ENCODE results near the gene EPM2AIP1. TPM values are rescaled to one million over a fixed set of nuclear protein-coding genes. Genes with fewer than 3 reads are reported as not detected.

The EPM2AIP1 gene
- total and polyA plus RNA-seq, 2 donors = 11.3 to 22.6 TPM

DNA sequence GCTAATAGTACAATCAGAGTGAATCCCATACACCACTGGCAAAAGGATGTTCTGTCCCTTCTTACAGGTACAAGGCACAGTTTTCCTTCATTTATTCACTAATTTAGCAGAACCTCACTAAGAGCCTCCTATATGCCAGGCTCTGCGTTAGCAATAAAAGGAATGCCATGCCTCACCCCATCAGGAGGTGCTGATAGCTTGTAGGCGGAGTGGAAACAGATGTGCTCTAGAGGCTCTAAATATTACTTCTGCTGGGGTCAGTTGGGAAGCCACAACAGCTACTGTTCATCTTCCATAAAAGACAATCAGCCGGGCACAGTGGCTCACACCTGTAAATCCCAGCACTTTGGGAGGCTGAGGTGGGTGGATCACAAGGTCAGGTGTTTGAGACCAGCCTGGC lies 24.8 kb upstream of the EPM2AIP1 start:
- Histone ChIP-seq H3K4me3 (ENCODE audit: low read length in 2 of 2) (no peak overlapping the region), H3K36me3 (ENCODE audit: control insufficient read depth in 2 of 2, insufficient read depth in 2 of 2, low read length in 1 of 2) (peaks cover 70 to 82% of the 10 kb centered on the region in 2 donors), H3K9me3 (ENCODE audit: control insufficient read depth in 2 of 2, insufficient read depth in 1 of 2, low read length in 1 of 2) (no peaks in the 10 kb centered on the region), H3K27ac (ENCODE audit: low read depth in 1 of 2, low read length in 1 of 2) (no peak overlapping the region), H3K4me1 (ENCODE audit: control insufficient read depth in 2 of 2, insufficient read depth in 2 of 2, low read length in 2 of 2) (no peaks in the 10 kb centered on the region), H3K27me3 (ENCODE audit: control insufficient read depth in 2 of 2, insufficient read depth in 1 of 2, low read length in 1 of 2) (no peaks in the 10 kb centered on the region)
- 100% methylated on average over 3 of the region's 3 CpGs for WGBS
- no peak for DNase-seq (ENCODE audit: low read depth in 6 of 9, low spot score in 9 of 9)

DNA sequence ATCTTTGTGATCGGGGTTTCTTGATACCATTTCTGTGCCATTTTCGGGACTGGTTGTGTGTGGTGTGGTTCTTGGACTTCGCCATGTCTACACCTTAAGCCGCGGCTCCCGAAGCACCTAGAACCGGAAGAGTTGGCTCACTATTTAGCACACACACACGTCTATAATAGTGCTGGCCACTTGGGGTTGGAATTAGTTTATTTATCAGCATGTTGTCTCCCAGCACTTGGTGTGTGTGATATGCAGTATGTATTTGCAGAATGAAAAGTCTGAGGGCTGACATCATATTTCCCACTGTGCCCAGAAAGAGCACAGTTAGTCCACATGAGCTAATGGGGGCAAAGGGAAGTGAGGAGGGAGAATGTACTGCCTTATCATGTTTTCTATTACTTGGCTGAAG lies 24.0 kb upstream of the EPM2AIP1 start:
- 99% methylated on average over 8 of the region's 8 CpGs for WGBS

DNA sequence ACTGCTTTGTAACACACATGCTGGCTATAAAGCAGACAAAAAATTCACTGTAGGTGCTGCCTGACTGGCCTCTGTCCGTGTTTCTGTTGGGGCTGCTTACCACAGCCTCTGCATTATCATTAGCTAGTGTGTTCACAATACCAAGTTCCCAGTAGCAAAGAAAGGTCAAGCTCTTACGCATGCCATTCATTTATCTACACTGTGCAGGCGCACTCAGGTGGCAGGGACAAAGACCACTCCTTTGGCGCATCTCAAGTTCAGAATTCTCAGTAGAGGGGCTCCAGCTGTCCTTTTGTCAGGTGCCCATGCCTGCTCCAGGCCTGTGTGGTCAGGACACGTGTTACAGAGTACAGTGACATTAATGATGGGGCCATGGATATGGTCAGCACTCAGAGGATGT lies 22.7 kb upstream of the EPM2AIP1 start:
- H3K4me3 ChIP-seq (ENCODE audit: low read length in 2 of 2) = no peak overlapping the region
- 98% methylated on average over 5 of the region's 5 CpGs for WGBS
- H3K4me1 ChIP-seq (ENCODE audit: control insufficient read depth in 2 of 2, insufficient read depth in 2 of 2, low read length in 2 of 2) = no peaks in the 10 kb centered on the region
- no peaks in the 10 kb centered on the region for H3K9me3 ChIP-seq (ENCODE audit: control insufficient read depth in 2 of 2, insufficient read depth in 1 of 2, low read length in 1 of 2)
- no peak for DNase-seq (ENCODE audit: low read depth in 6 of 9, low spot score in 9 of 9)
- no peaks in the 10 kb centered on the region for H3K27me3 ChIP-seq (ENCODE audit: control insufficient read depth in 2 of 2, insufficient read depth in 1 of 2, low read length in 1 of 2)
- H3K36me3 ChIP-seq (ENCODE audit: control insufficient read depth in 2 of 2, insufficient read depth in 2 of 2, low read length in 1 of 2) = peaks cover 52 to 78% of the 10 kb centered on the region in 2 donors
- H3K27ac ChIP-seq (ENCODE audit: low read depth in 1 of 2, low read length in 1 of 2) = no peak overlapping the region

More for the DNA sequence above, 24.0 kb upstream of the EPM2AIP1 start:
- H3K27ac ChIP-seq (ENCODE audit: low read depth in 1 of 2, low read length in 1 of 2) = no peak overlapping the region
- H3K4me1 ChIP-seq (ENCODE audit: control insufficient read depth in 2 of 2, insufficient read depth in 2 of 2, low read length in 2 of 2) = no peaks in the 10 kb centered on the region
- H3K9me3 ChIP-seq (ENCODE audit: control insufficient read depth in 2 of 2, insufficient read depth in 1 of 2, low read length in 1 of 2) = no peaks in the 10 kb centered on the region
- DNase-seq (ENCODE audit: low read depth in 6 of 9, low spot score in 9 of 9) = no peak
- H3K27me3 ChIP-seq (ENCODE audit: control insufficient read depth in 2 of 2, insufficient read depth in 1 of 2, low read length in 1 of 2) = no peaks in the 10 kb centered on the region
- no peak overlapping the region for H3K4me3 ChIP-seq (ENCODE audit: low read length in 2 of 2)
- H3K36me3 ChIP-seq (ENCODE audit: control insufficient read depth in 2 of 2, insufficient read depth in 2 of 2, low read length in 1 of 2) = peaks cover 65 to 81% of the 10 kb centered on the region in 2 donors

DNA sequence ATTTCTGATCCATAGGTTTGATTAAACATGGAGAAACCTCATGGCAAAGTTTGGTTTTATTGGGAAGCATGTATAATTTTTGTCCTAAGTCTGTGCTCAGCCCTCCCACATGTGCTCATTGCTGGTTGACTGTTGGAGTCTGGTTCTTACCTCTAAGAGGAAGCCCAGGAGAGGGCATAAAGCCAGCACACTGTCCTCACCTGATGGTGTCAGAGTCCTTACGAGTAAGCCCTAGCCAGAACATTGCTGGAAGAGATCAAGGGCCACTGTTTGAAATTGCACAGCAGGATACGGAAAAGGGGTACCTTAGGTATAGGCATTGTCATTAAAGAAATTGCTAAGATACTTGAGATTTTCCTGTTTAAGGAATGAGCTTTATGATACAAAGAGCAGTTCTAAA lies 21.7 kb upstream of the EPM2AIP1 start:
- H3K27me3 ChIP-seq (ENCODE audit: control insufficient read depth in 2 of 2, insufficient read depth in 1 of 2, low read length in 1 of 2) = no peaks in the 10 kb centered on the region
- H3K4me1 ChIP-seq (ENCODE audit: control insufficient read depth in 2 of 2, insufficient read depth in 2 of 2, low read length in 2 of 2) = no peaks in the 10 kb centered on the region
- H3K27ac ChIP-seq (ENCODE audit: low read depth in 1 of 2, low read length in 1 of 2) = no peak overlapping the region
- no peak for DNase-seq (ENCODE audit: low read depth in 6 of 9, low spot score in 9 of 9)
- H3K4me3 ChIP-seq (ENCODE audit: low read length in 2 of 2) = no peak overlapping the region
- no peaks in the 10 kb centered on the region for H3K9me3 ChIP-seq (ENCODE audit: control insufficient read depth in 2 of 2, insufficient read depth in 1 of 2, low read length in 1 of 2)
- 98% methylated on average over 2 of the region's 2 CpGs for WGBS
- peaks cover 44 to 70% of the 10 kb centered on the region in 2 donors for H3K36me3 ChIP-seq (ENCODE audit: control insufficient read depth in 2 of 2, insufficient read depth in 2 of 2, low read length in 1 of 2)

DNA sequence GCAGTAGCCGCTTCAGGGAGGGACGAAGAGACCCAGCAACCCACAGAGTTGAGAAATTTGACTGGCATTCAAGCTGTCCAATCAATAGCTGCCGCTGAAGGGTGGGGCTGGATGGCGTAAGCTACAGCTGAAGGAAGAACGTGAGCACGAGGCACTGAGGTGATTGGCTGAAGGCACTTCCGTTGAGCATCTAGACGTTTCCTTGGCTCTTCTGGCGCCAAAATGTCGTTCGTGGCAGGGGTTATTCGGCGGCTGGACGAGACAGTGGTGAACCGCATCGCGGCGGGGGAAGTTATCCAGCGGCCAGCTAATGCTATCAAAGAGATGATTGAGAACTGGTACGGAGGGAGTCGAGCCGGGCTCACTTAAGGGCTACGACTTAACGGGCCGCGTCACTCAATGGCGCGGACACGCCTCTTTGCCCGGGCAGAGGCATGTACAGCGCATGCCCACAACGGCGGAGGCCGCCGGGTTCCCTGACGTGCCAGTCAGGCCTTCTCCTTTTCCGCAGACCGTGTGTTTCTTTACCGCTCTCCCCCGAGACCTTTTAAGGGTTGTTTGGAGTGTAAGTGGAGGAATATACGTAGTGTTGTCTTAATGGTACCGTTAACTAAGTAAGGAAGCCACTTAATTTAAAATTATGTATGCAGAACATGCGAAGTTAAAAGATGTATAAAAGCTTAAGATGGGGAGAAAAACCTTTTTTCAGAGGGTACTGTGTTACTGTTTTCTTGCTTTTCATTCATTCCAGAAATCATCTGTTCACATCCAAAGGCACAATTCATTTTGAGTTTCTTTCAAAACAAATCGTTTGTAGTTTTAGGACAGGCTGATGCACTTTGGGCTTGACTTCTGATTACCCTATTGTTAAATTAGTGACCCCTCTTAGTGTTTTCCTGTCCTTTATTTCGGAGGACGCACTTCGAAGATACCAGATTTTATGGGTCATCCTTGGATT lies 674 bp upstream of the EPM2AIP1 start, which contains the start of gene MLH1:
MLH1 (plus strand) TSS at position 193 of the 958 bp plus-strand sequence; CDS start at position 223, 30 bp downstream.
- peak; percentile 100 for DNase-seq (ENCODE audit: low read depth in 6 of 9, low spot score in 9 of 9)
- Histone ChIP-seq H3K4me1 (ENCODE audit: control insufficient read depth in 2 of 2, insufficient read depth in 2 of 2, low read length in 2 of 2) (peaks cover 12 to 16% of the 10 kb centered on the region in 2 donors), H3K27me3 (ENCODE audit: control insufficient read depth in 2 of 2, insufficient read depth in 1 of 2, low read length in 1 of 2) (no peaks in the 10 kb centered on the region), H3K36me3 (ENCODE audit: control insufficient read depth in 2 of 2, insufficient read depth in 2 of 2, low read length in 1 of 2) (peaks cover 3 to 41% of the 10 kb centered on the region in 2 donors), H3K4me3 (ENCODE audit: low read length in 2 of 2) (peak within 1 kb of the TSS; percentile 69 to 82), H3K27ac (ENCODE audit: low read depth in 1 of 2, low read length in 1 of 2) (peak within 1 kb of the TSS; percentile 97 to 99), H3K9me3 (ENCODE audit: control insufficient read depth in 2 of 2, insufficient read depth in 1 of 2, low read length in 1 of 2) (no peaks in the 10 kb centered on the region)
- WGBS = 3% methylated on average over 47 of the region's 47 CpGs

DNA sequence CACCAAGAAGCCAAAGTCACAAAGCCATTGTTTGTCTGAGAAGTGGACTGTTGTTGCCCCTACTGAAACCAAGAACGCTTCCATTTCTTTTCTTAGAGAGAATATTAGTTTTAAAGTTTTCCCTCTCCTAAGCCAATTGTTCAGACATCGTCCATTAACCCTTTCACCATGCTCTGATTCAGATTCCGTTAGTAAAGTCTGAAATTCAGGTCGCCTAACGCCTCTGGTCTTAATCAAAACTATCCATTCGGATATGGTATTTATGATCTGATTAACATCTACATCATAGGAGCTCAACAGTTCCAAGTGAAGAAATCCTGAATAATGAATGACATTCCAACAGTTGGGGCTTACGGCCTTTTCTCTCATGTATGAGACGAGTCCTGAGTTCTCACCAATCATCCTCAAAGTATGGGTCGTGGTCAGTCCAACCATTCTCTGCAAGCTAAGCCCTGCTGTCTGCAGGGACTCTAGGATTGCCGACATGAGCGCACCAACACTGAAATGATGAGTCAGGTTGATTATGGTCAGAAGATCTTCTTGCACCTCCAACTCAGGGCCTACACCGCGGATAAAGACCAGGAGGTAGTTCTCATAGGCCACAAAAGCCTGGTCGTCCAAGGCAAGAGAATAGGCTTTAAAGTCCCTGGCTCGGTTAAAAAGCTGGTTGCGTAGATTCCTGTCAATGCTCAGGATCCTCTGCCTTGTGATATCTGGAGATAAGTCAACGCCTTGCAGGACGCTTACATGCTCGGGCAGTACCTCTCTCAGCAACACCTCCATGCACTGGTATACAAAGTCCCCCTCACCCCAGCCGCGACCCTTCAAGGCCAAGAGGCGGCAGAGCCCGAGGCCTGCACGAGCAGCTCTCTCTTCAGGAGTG lies 767 bp downstream of the EPM2AIP1 start:
- H3K4me1 ChIP-seq (ENCODE audit: control insufficient read depth in 2 of 2, insufficient read depth in 2 of 2, low read length in 2 of 2) = peaks cover 12 to 21% of the 10 kb centered on the region in 2 donors
- peak overlapping the region; percentile 96 to 99 for H3K27ac ChIP-seq (ENCODE audit: low read depth in 1 of 2, low read length in 1 of 2)
- no peaks in the 10 kb centered on the region for H3K27me3 ChIP-seq (ENCODE audit: control insufficient read depth in 2 of 2, insufficient read depth in 1 of 2, low read length in 1 of 2)
- H3K4me3 ChIP-seq (ENCODE audit: low read length in 2 of 2) = peak overlapping the region; percentile 60 to 82
- DNase-seq (ENCODE audit: low read depth in 6 of 9, low spot score in 9 of 9) = peak in 1 of 9 donors; percentile 41
- WGBS = 24% methylated on average over 24 of the region's 24 CpGs
- peaks cover 0 to 31% of the 10 kb centered on the region in 2 donors for H3K36me3 ChIP-seq (ENCODE audit: control insufficient read depth in 2 of 2, insufficient read depth in 2 of 2, low read length in 1 of 2)
- no peaks in the 10 kb centered on the region for H3K9me3 ChIP-seq (ENCODE audit: control insufficient read depth in 2 of 2, insufficient read depth in 1 of 2, low read length in 1 of 2)

DNA sequence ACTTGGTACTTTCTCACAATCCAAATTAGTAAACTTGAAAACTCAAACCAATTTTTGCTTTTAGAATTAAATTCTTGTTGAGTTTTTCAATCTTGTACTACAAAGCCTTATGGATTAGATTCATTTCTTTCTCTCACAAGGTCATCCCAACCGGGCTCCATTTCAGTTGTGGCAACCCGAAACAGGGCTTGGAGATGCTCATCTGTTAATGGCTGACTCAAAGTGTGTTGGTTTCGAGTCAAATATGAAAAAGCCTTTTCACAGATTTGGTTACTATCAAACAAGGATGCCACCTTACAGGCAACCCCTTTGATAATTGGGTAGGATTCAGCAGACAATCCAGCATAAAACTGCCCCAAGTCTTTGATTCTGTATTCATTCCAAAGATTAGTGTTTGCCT lies 1.8 kb downstream of the EPM2AIP1 start:
- H3K9me3 ChIP-seq (ENCODE audit: control insufficient read depth in 2 of 2, insufficient read depth in 1 of 2, low read length in 1 of 2) = no peaks in the 10 kb centered on the region
- DNase-seq (ENCODE audit: low read depth in 6 of 9, low spot score in 9 of 9) = peak in 1 of 9 donors; percentile 21
- 96% methylated on average over 3 of the region's 3 CpGs for WGBS
- H3K4me1 ChIP-seq (ENCODE audit: control insufficient read depth in 2 of 2, insufficient read depth in 2 of 2, low read length in 2 of 2) = peaks cover 12 to 21% of the 10 kb centered on the region in 2 donors
- H3K27ac ChIP-seq (ENCODE audit: low read depth in 1 of 2, low read length in 1 of 2) = peak overlapping the region in 1 of 2 donors; percentile 99
- H3K4me3 ChIP-seq (ENCODE audit: low read length in 2 of 2) = peak overlapping the region; percentile 12 to 82
- H3K27me3 ChIP-seq (ENCODE audit: control insufficient read depth in 2 of 2, insufficient read depth in 1 of 2, low read length in 1 of 2) = no peaks in the 10 kb centered on the region
- peaks cover 7 to 31% of the 10 kb centered on the region in 2 donors for H3K36me3 ChIP-seq (ENCODE audit: control insufficient read depth in 2 of 2, insufficient read depth in 2 of 2, low read length in 1 of 2)

DNA sequence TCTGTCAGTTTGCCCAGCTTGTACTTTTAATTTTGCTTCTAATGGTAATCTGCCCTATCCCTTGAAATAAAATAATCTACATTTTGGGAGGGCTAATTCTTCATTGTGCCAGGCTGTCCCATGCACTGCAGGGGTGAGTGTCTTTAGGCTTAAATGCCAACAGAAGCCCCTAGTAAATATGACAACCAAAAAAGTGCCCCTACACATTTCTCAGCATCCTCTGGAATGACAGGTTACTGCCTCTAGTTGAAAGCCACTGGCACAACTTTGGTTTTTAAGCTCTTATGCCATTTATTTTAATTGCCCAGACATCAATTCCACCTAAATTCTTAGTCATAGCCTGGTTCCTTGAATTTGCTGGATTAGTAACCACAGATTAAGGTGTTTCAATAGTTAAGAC lies 3.4 kb downstream of the EPM2AIP1 start:
- no peaks in the 10 kb centered on the region for H3K9me3 ChIP-seq (ENCODE audit: control insufficient read depth in 2 of 2, insufficient read depth in 1 of 2, low read length in 1 of 2)
- H3K27me3 ChIP-seq (ENCODE audit: control insufficient read depth in 2 of 2, insufficient read depth in 1 of 2, low read length in 1 of 2) = no peaks in the 10 kb centered on the region
- H3K36me3 ChIP-seq (ENCODE audit: control insufficient read depth in 2 of 2, insufficient read depth in 2 of 2, low read length in 1 of 2) = peaks cover 22 to 35% of the 10 kb centered on the region in 2 donors
- H3K4me3 ChIP-seq (ENCODE audit: low read length in 2 of 2) = peak overlapping the region; percentile 3 to 8
- DNase-seq (ENCODE audit: low read depth in 6 of 9, low spot score in 9 of 9) = peak in 1 of 9 donors; percentile 13
- H3K4me1 ChIP-seq (ENCODE audit: control insufficient read depth in 2 of 2, insufficient read depth in 2 of 2, low read length in 2 of 2) = peaks cover 12 to 18% of the 10 kb centered on the region in 2 donors
- peak overlapping the region in 1 of 2 donors; percentile 12 for H3K27ac ChIP-seq (ENCODE audit: low read depth in 1 of 2, low read length in 1 of 2)

Data from thymus (tissue), 11 donors.